SK-N-SH treated with all-trans-retinoic acid at 6 μM for 48 hours (cell line): ENCODE results near the gene ARHGEF40.

Experiments used
- ATAC-seq: fragments of 200-7000 bp; cut with Tn5 transposase; 3 replicates; pipeline ENCODE4 v1.9.1; 2020; ENCODE audit warnings: mild to moderate bottlenecking, moderate library complexity
- ARNTL ChIP-seq: fragments of 450-650 bp; formaldehyde crosslinking; IDR thresholded peaks from 2 replicates; pipeline ENCODE4 v1.5.0; 2020; ENCODE audit warnings: low read depth, mild to moderate bottlenecking, moderate library complexity, borderline replicate concordance
- BACH2 ChIP-seq: fragments of 250-450 bp; sonication (Bioruptor Pico); IDR thresholded peaks from 2 replicates; pipeline ENCODE4 v1.9.0; 2021; ENCODE audit warnings: mild to moderate bottlenecking, borderline replicate concordance
- CREB5 ChIP-seq: fragments of 250-450 bp; sonication (Bioruptor Pico); IDR thresholded peaks from 2 replicates; pipeline ENCODE4 v1.5.1; 2020; ENCODE audit warnings: low read depth, mild to moderate bottlenecking, moderate library complexity
- CSDC2 ChIP-seq: fragments of 250-450 bp; sonication (Bioruptor Pico); IDR thresholded peaks from 2 replicates; pipeline ENCODE4 v1.5.0; 2020; ENCODE audit warnings: mild to moderate bottlenecking, moderate library complexity
- CSRNP3 ChIP-seq: fragments of 250-450 bp; sonication (Bioruptor Pico); IDR thresholded peaks from 2 replicates; pipeline ENCODE4 v1.5.1; 2021; ENCODE audit warnings: mild to moderate bottlenecking, moderate library complexity
- ESRRG ChIP-seq: fragments of 250-450 bp; sonication (Bioruptor Pico); IDR thresholded peaks from 2 replicates; pipeline ENCODE4 v1.6.1; 2021; ENCODE audit warnings: mild to moderate bottlenecking
- OSR1 ChIP-seq: fragments of 250-450 bp; sonication (Bioruptor Pico); IDR thresholded peaks from 2 replicates; pipeline ENCODE4 v1.8.0; 2022; ENCODE audit warnings: moderate library complexity, mild to moderate bottlenecking, inconsistent platforms
- PATZ1 ChIP-seq: fragments of 250-450 bp; sonication (Bioruptor Pico); IDR thresholded peaks from 2 replicates; pipeline ENCODE4 v1.8.0; 2020; ENCODE audit warnings: mild to moderate bottlenecking, moderate library complexity, borderline replicate concordance
- POU6F1 ChIP-seq: fragments of 250-450 bp; sonication (Bioruptor Pico); IDR thresholded peaks from 2 replicates; pipeline ENCODE4 v1.8.0; 2021; ENCODE audit warnings: low read depth, mild to moderate bottlenecking, moderate library complexity, borderline replicate concordance
- PPARA ChIP-seq: fragments of 250-450 bp; sonication (Bioruptor Pico); IDR thresholded peaks from 2 replicates; pipeline ENCODE4 v1.5.0; 2020; ENCODE audit warnings: mild to moderate bottlenecking, borderline replicate concordance
- RARB ChIP-seq: fragments of 250-450 bp; sonication (Bioruptor Pico); IDR thresholded peaks from 2 replicates; pipeline ENCODE4 v1.8.0; 2021; ENCODE audit warnings: mild to moderate bottlenecking, moderate library complexity
- SNAI2 ChIP-seq: fragments of 250-450 bp; sonication (Bioruptor Pico); IDR thresholded peaks from 2 replicates; pipeline ENCODE4 v1.5.0; 2020; ENCODE audit warnings: mild to moderate bottlenecking, moderate library complexity
- TCF4 ChIP-seq: fragments of 250-450 bp; sonication (Bioruptor Pico); IDR thresholded peaks from 2 replicates; pipeline ENCODE4 v1.8.0; 2021; ENCODE audit warnings: mild to moderate bottlenecking, moderate library complexity, borderline replicate concordance
- TOX ChIP-seq: fragments of 250-450 bp; sonication (Bioruptor Pico); IDR thresholded peaks from 2 replicates; pipeline ENCODE4 v1.8.0; 2021; ENCODE audit warnings: mild to moderate bottlenecking, moderate library complexity, borderline replicate concordance
- TSHZ2 ChIP-seq: fragments of 250-450 bp; sonication (Bioruptor Pico); IDR thresholded peaks from 2 replicates; pipeline ENCODE4 v1.5.0; 2020; ENCODE audit warnings: mild to moderate bottlenecking, moderate library complexity
- ZC3H10 ChIP-seq: fragments of 250-450 bp; sonication (Bioruptor Pico); IDR thresholded peaks from 2 replicates; pipeline ENCODE4 v1.5.1; 2021; ENCODE audit warnings: mild to moderate bottlenecking, moderate library complexity
- ZFP3 ChIP-seq: fragments of 250-450 bp; sonication (Bioruptor Pico); IDR thresholded peaks from 2 replicates; pipeline ENCODE4 v1.5.0; 2020; ENCODE audit warnings: mild to moderate bottlenecking, moderate library complexity
- ZFP30 ChIP-seq: fragments of 450-650 bp; formaldehyde crosslinking; IDR thresholded peaks from 2 replicates; pipeline ENCODE4 v1.5.0; 2022; ENCODE audit warnings: mild to moderate bottlenecking, moderate library complexity
- ZNF565 ChIP-seq: fragments of 450-650 bp; formaldehyde crosslinking; conservative IDR thresholded peaks from 2 replicates; pipeline ENCODE4 v1.5.0; 2020; ENCODE audit warnings: low read depth, mild to moderate bottlenecking, moderate library complexity
- ZNF70 ChIP-seq: fragments of 450-650 bp; formaldehyde crosslinking; IDR thresholded peaks from 2 replicates; pipeline ENCODE4 v1.5.0; 2020; ENCODE audit warnings: mild to moderate bottlenecking, moderate library complexity
- ZNF8 ChIP-seq: fragments of 450-650 bp; formaldehyde crosslinking; IDR thresholded peaks from 2 replicates; pipeline ENCODE4 v1.5.0; 2020; ENCODE audit warnings: mild to moderate bottlenecking, moderate library complexity

Gene ARHGEF40

GRCh38 chr14:21089271-21089670 is 19.2 kb downstream of the ARHGEF40 start:
- no peak for ATAC-seq
- TF ChIP-seq CSDC2 (CRISPR knock-in tag) (no peak), BACH2 (CRISPR knock-in tag) (no peak), ZNF70 (CRISPR knock-in tag) (no peak), CREB5 (no peak), OSR1 (CRISPR knock-in tag) (no peak), CSRNP3 (no peak), ZC3H10 (CRISPR knock-in tag) (no peak), ARNTL (CRISPR knock-in tag) (no peak), SNAI2 (CRISPR knock-in tag) (no peak), TOX (CRISPR knock-in tag) (no peak), ESRRG (CRISPR knock-in tag) (no peak), TSHZ2 (no peak), TCF4 (CRISPR knock-in tag) (no peak)
- TF ChIP-seq, all 23 proteins: peak for 0

GRCh38 chr14:21089877-21090193 is 19.7 kb downstream of the ARHGEF40 start:
- TF ChIP-seq CSRNP3, result no peak
- no peak for TF ChIP-seq ESRRG (CRISPR knock-in tag)
- TF ChIP-seq ZNF8 (CRISPR knock-in tag), result no peak
- TF ChIP-seq TOX (CRISPR knock-in tag), result no peak
- no peak for TF ChIP-seq CSDC2 (CRISPR knock-in tag)
- TF ChIP-seq BACH2 (CRISPR knock-in tag), result no peak
- TF ChIP-seq TSHZ2, result no peak
- TF ChIP-seq ZFP30 (CRISPR knock-in tag), result no peak
- TF ChIP-seq PPARA (CRISPR knock-in tag), result no peak

GRCh38 chr14:21090194-21090939 is 20.3 kb downstream of the ARHGEF40 start:
- peak; percentile 12; the same call in 2 of the 3 replicates for ATAC-seq
- TF ChIP-seq POU6F1 (CRISPR knock-in tag) (no peak), ZC3H10 (CRISPR knock-in tag) (no peak), TCF4 (CRISPR knock-in tag) (no peak), ZNF565 (CRISPR knock-in tag) (no peak), ARNTL (CRISPR knock-in tag) (no peak), RARB (CRISPR knock-in tag) (no peak), ZFP3 (CRISPR knock-in tag) (no peak), ZNF8 (CRISPR knock-in tag) (no peak), CREB5 (no peak), PATZ1 (CRISPR knock-in tag) (no peak), TOX (CRISPR knock-in tag) (no peak)

More at GRCh38 chr14:21089877-21090193, 19.7 kb downstream of the ARHGEF40 start:
- no peak for ATAC-seq
